ES-I3 (cell line): ENCODE data around the gene C19orf12.

Experiments
- H3K36me3 ChIP-seq: 2 replicates; pipeline ENCODE4 v1.6.1; 2013; ENCODE audit warnings: mild to moderate bottlenecking, low read length, control low read depth, moderate library complexity; ENCODE audit not compliant: insufficient read depth
- H3K4me1 ChIP-seq: 2 replicates; pipeline ENCODE4 v1.6.1; 2013; ENCODE audit warnings: mild to moderate bottlenecking, control low read depth, low read length; ENCODE audit not compliant: insufficient read depth
- H3K9ac ChIP-seq: 2 replicates; pipeline ENCODE4 v1.6.1; 2013; ENCODE audit warnings: low read depth, mild to moderate bottlenecking, low read length, moderate library complexity
- H3K9me3 ChIP-seq: 2 replicates; pipeline ENCODE4 v1.6.1; 2013; ENCODE audit warnings: mild to moderate bottlenecking, low read length, moderate library complexity; ENCODE audit not compliant: control insufficient read depth, insufficient read depth

C19orf12 gene

GRCh38 chr19:29660835-29661234 is 54.2 kb downstream of the C19orf12 start:
- no peaks in the 10 kb centered on the region for H3K36me3 ChIP-seq
- H3K9ac ChIP-seq: no peak overlapping the region
- peaks cover 8% of the 10 kb centered on the region; the same call in 1 of the 2 replicates for H3K4me1 ChIP-seq
- H3K9me3 ChIP-seq: no peaks in the 10 kb centered on the region

DNA sequence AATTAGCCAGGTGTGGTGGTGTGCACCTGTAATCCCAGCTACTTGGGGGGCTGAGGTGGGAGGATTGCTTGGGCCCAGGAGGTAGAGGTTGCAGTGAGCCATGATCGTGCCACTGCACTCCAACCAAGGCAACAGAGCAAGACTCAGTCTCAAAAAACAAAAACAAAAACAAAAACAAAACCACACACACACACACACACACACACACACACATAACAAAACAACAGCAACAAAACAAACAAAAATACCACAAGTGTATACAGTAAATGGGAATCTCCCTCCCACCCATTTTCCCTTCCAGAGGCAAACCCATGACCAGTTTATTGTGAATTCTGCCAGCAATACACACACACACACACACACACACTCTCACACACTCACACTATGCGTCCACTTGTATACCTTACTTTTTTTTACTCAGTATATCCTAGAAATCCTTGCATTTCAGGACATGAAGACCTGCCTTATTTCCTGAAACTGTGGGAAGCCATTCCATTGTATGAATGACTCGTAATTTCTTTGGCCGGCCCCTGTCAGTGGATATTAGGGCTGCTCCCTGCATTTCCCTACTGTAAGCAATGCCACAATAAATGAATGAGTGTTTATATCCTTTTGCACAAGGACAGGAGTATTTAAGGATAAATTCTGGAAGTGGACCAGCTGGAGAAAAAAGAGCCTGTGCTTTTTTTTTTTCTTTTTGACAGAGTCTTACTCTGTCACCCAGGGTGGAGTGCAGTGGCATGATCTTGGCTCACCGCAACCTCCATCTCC is 56.7 kb downstream of the C19orf12 start:
- Histone ChIP-seq H3K4me1 (no peaks in the 10 kb centered on the region), H3K9ac (no peak overlapping the region), H3K36me3 (no peaks in the 10 kb centered on the region), H3K9me3 (no peaks in the 10 kb centered on the region)

- H3K36me3 ChIP-seq: no peaks in the 10 kb centered on the region
Observed at GRCh38 chr19:29655648-29656335, 59.3 kb downstream of the C19orf12 start.

GRCh38 chr19:29653398-29653797 is 61.7 kb downstream of the C19orf12 start:
- H3K36me3 ChIP-seq: no peaks in the 10 kb centered on the region
- no peaks in the 10 kb centered on the region for H3K9me3 ChIP-seq
- no peaks in the 10 kb centered on the region for H3K4me1 ChIP-seq
- H3K9ac ChIP-seq: no peak overlapping the region

More at GRCh38 chr19:29655648-29656335, 59.3 kb downstream of the C19orf12 start:
- H3K9me3 ChIP-seq: no peaks in the 10 kb centered on the region
- no peak overlapping the region for H3K9ac ChIP-seq
- H3K4me1 ChIP-seq: no peaks in the 10 kb centered on the region

DNA sequence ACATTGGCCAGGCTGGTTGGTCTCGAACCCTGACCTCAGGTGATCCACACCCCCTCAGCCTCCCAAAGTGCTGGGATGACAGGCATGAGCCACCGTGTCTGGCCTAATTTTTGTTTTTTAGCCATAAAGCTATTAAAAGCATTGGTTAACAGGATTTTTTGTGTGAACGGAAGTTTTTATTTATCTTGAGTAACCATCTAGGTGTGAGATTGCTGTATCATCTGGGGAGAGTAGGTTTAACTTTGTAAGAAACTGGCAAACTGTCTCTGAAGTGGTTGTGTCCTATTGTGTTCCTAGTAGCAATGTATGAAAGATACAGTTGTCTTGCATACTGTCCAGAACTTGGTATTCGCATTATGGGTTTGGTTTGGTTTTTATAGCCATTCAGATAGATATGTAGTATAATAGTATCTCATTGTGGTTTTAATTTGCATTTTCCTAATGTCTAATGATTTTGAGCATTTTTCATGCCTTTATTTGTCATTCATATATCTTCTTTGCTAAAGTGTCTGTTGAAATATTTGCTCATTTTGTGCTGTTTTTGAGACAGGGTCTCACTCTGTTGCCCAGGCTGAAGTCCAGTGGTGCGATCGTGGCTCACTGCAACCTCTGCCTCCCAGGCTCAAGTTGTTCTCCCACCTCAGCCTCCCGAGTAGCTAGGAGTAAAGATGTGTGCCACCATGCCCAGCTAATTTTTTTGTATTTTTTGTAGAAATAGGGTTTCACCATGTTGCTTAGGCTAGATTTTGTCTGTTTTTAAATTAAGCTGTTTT is 63.3 kb downstream of the C19orf12 start:
- H3K9ac ChIP-seq: no peak overlapping the region
- H3K4me1 ChIP-seq: no peaks in the 10 kb centered on the region
- no peaks in the 10 kb centered on the region for H3K9me3 ChIP-seq
- H3K36me3 ChIP-seq: no peaks in the 10 kb centered on the region

GRCh38 chr19:29650772-29651387 is 64.2 kb downstream of the C19orf12 start:
- H3K4me1 ChIP-seq: peaks cover 3% of the 10 kb centered on the region
- H3K9ac ChIP-seq: no peak overlapping the region
- no peaks in the 10 kb centered on the region for H3K9me3 ChIP-seq
- no peaks in the 10 kb centered on the region for H3K36me3 ChIP-seq
